Neural cell (in vitro differentiated cells): ENCODE results near the gene KCTD3. TPM values are rescaled to one million over a fixed set of nuclear protein-coding genes. Genes with fewer than 3 reads are reported as not detected.

Experiments
- H2AFZ ChIP-seq: fragments of 200-600, 300-800 bp; sonication (generic), shearing (Covaris generic); 2 replicates; pipeline ENCODE4 v1.6.0; 2014; ENCODE audit warnings: low read depth, mild to moderate bottlenecking, antibody characterized with exemption, low read length, moderate library complexity
- H3F3A ChIP-seq: fragments of 200-600 bp; shearing (Covaris generic); 2 replicates; pipeline ENCODE4 v1.6.1; 2016; ENCODE audit warnings: mild to moderate bottlenecking, moderate library complexity, mixed read lengths, antibody characterized with exemption, low read length; ENCODE audit not compliant: insufficient read depth, poor library complexity, severe bottlenecking
- H3K27ac ChIP-seq: fragments of 200-600, 300-800 bp; sonication (generic), shearing (Covaris generic); 2 replicates; pipeline ENCODE4 v1.5.1; 2014; ENCODE audit warnings: mild to moderate bottlenecking, low read length, moderate library complexity
- H3K27me3 ChIP-seq: fragments of 300-800, 200-600 bp; sonication (generic), shearing (Covaris generic); 2 replicates; pipeline ENCODE4 v1.6.0; 2014; ENCODE audit warnings: mild to moderate bottlenecking, low read depth, low read length, moderate library complexity; ENCODE audit not compliant: insufficient read depth
- H3K36me3 ChIP-seq: fragments of 300-800, 200-600 bp; sonication (generic), shearing (Covaris generic); 2 replicates; pipeline ENCODE4 v1.5.1; 2014; ENCODE audit warnings: mild to moderate bottlenecking, antibody characterized with exemption, low read length, moderate library complexity; ENCODE audit not compliant: insufficient read depth
- H3K4me2 ChIP-seq: fragments of 300-800, 200-600 bp; sonication (generic), shearing (Covaris generic); 2 replicates; pipeline ENCODE4 v1.6.0; 2014; ENCODE audit warnings: mild to moderate bottlenecking, low read length
- H3K4me3 ChIP-seq: fragments of 300-800, 200-600 bp; sonication (generic), shearing (Covaris generic); 2 replicates; pipeline ENCODE4 v1.5.1; 2014; ENCODE audit warnings: mild to moderate bottlenecking, low read length, moderate library complexity
- H3K79me2 ChIP-seq: fragments of 200-600 bp; shearing (Covaris generic); replicated peaks from 2 replicates; pipeline ENCODE4 v1.6.0; 2014; ENCODE audit warnings: mild to moderate bottlenecking, low read length, moderate library complexity; ENCODE audit not compliant: insufficient read depth
- H3K9ac ChIP-seq: fragments of 300-800, 200-600 bp; sonication (generic), shearing (Covaris generic); 2 replicates; pipeline ENCODE4 v1.6.1; 2016; ENCODE audit warnings: mild to moderate bottlenecking, low read length, mixed read lengths
- H3K9me2 ChIP-seq: fragments of 200-600 bp; shearing (Covaris generic); 2 replicates; pipeline ENCODE4 v1.6.1; 2016; ENCODE audit warnings: mild to moderate bottlenecking, low read length, mixed read lengths; ENCODE audit not compliant: insufficient read depth
- H3K9me3 ChIP-seq: fragments of 200-600, 300-800 bp; sonication (generic), shearing (Covaris generic); 2 replicates; pipeline ENCODE4 v1.6.1; 2016; ENCODE audit warnings: mild to moderate bottlenecking, mixed run types, low read length, moderate library complexity, mixed read lengths
- H4K20me1 ChIP-seq: fragments of 200-600 bp; shearing (Covaris generic); 2 replicates; pipeline ENCODE4 v1.6.1; 2016; ENCODE audit warnings: mild to moderate bottlenecking, mixed run types; ENCODE audit not compliant: insufficient read depth
- CTCF ChIP-seq: fragments of 450-650 bp; IDR thresholded peaks from 2 replicates; pipeline ENCODE4 v1.5.1; 2014; ENCODE audit warnings: antibody characterized with exemption, mild to moderate bottlenecking, moderate library complexity; ENCODE audit not compliant: poor library complexity, severe bottlenecking
- EP300 ChIP-seq: fragments of 450-650 bp; conservative IDR thresholded peaks from 2 replicates; pipeline ENCODE4 v1.6.1; 2014; ENCODE audit warnings: antibody characterized with exemption, mild to moderate bottlenecking, moderate library complexity; ENCODE audit not compliant: poor library complexity, severe bottlenecking
- EZH2 ChIP-seq: fragments of 200-600, 300-800 bp; shearing (Covaris generic), sonication (generic); IDR thresholded peaks from 2 replicates; pipeline ENCODE4 v1.6.1; 2014; ENCODE audit warnings: antibody characterized with exemption, low read length, borderline replicate concordance, mild to moderate bottlenecking; ENCODE audit not compliant: insufficient read depth, poor library complexity, severe bottlenecking
- MXI1 ChIP-seq: fragments of 450-650 bp; conservative IDR thresholded peaks from 2 replicates; pipeline ENCODE4 v1.6.1; 2014; ENCODE audit warnings: antibody characterized with exemption, mild to moderate bottlenecking; ENCODE audit not compliant: poor library complexity, severe bottlenecking
- POLR2AphosphoS5 ChIP-seq: IDR thresholded peaks from 2 replicates; pipeline ENCODE4 v1.6.1; 2012
- RAD21 ChIP-seq: fragments of 450-650 bp; conservative IDR thresholded peaks from 2 replicates; pipeline ENCODE4 v1.6.1; 2014; ENCODE audit warnings: antibody characterized with exemption, mild to moderate bottlenecking, moderate library complexity
- REST ChIP-seq: IDR thresholded peaks from 2 replicates; pipeline ENCODE4 v1.6.1; 2012; ENCODE audit warnings: borderline replicate concordance
- SMC3 ChIP-seq: fragments of 450-650 bp; conservative IDR thresholded peaks from 2 replicates; pipeline ENCODE4 v1.6.1; 2014; ENCODE audit warnings: antibody characterized with exemption, mild to moderate bottlenecking, moderate library complexity; ENCODE audit not compliant: poor library complexity
- TAF1 ChIP-seq: IDR thresholded peaks from 2 replicates; pipeline ENCODE4 v1.6.1; 2012; ENCODE audit warnings: low read depth
- polyA plus RNA-seq: library from polyadenylated mRNA; depleted of rRNA; stranded (reverse); fragments of >200 nt; gene quantifications from 2 replicates; pipeline ENCODE4 v1.2.3, GENCODE V29; 2014

KCTD3 gene
- polyA plus RNA-seq, 1 donor from 2014 or later: 82.9 TPM

- peaks cover 9% of the 10 kb centered on the region for H3K36me3 ChIP-seq
- H4K20me1 ChIP-seq: no peaks in the 10 kb centered on the region
- H3K4me3 ChIP-seq: no peak overlapping the region
- H3K79me2 ChIP-seq: no peaks in the 10 kb centered on the region
- no peaks in the 10 kb centered on the region for H3F3A ChIP-seq
- no peaks in the 10 kb centered on the region for H3K9me2 ChIP-seq
- no peak overlapping the region for H3K27ac ChIP-seq
- H3K9me3 ChIP-seq: no peaks in the 10 kb centered on the region
- TF ChIP-seq TAF1 (no peak), SMC3 (no peak), EP300 (no peak), RAD21 (no peak), CTCF (no peak), POLR2AphosphoS5 (no peak), MXI1 (no peak), REST (no peak), EZH2 (no peak)
- H3K27me3 ChIP-seq: no peaks in the 10 kb centered on the region
- H3K9ac ChIP-seq: no peak overlapping the region
- H2AFZ ChIP-seq: no peak overlapping the region
- H3K4me2 ChIP-seq: no peak overlapping the region
These were observed 27.5 kb downstream of the KCTD3 start for GRCh38 chr1:215594640-215595039.

- TF ChIP-seq REST (no peak), SMC3 (no peak), EP300 (no peak), CTCF (no peak), POLR2AphosphoS5 (no peak), MXI1 (no peak), EZH2 (no peak), TAF1 (no peak), RAD21 (no peak)
- Histone ChIP-seq H3K79me2 (no peaks in the 10 kb centered on the region), H3K9me3 (no peaks in the 10 kb centered on the region), H3F3A (no peaks in the 10 kb centered on the region), H2AFZ (no peak overlapping the region), H3K4me3 (no peak overlapping the region), H4K20me1 (no peaks in the 10 kb centered on the region), H3K36me3 (peaks cover 8% of the 10 kb centered on the region), H3K9me2 (no peaks in the 10 kb centered on the region), H3K4me2 (no peak overlapping the region), H3K27ac (no peak overlapping the region), H3K27me3 (no peaks in the 10 kb centered on the region), H3K9ac (no peak overlapping the region)
These were observed 28.1 kb downstream of the KCTD3 start for GRCh38 chr1:215595231-215595630.
